Measurements from ENCODE around the gene SMG7.

Gene SMG7

DNA sequence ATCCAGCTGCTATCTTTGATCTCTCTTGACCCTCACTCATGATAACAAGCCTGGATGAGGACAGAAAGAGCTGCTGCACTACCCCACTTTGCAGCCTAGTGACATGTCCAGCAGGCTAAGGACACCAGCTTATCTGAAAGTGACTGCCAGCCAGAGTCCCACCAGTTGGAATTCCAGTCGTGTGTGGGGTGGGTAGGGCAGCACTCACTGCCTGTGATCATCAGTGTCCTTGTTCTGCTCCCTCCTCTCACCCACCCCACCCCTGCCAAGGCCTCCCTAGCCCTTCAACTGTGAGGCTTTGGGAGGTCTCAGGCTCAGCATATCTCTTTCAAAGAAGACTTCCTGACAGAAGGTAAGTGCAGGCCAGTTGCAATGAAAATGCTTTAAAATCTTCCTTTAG lies 38.6 kb upstream of the SMG7 start:
- TF ChIP-seq FOXP2 (optimal IDR thresholded peaks at IDR 0.05; ENCODE audit: borderline replicate concordance, extremely low read depth, extremely low read length, insufficient read depth) (no peak), SIN3A (IDR thresholded peaks at IDR 0.05; ENCODE audit: borderline replicate concordance, insufficient read depth, low read length) (no peak), TAF1 (IDR thresholded peaks at IDR 0.05; ENCODE audit: borderline replicate concordance, insufficient read depth, low read length) (no peak), POLR2AphosphoS5 (IDR thresholded peaks at IDR 0.05; ENCODE audit: low read depth, low read length) (no peak), REST (IDR thresholded peaks at IDR 0.05; ENCODE audit: insufficient read depth in 1 of 2, low read depth in 2 of 2, low read length in 2 of 2) (no peak)

- TF ChIP-seq SIN3A (IDR thresholded peaks at IDR 0.05; ENCODE audit: borderline replicate concordance, insufficient read depth, low read length) (no peak), POLR2AphosphoS5 (IDR thresholded peaks at IDR 0.05; ENCODE audit: low read depth, low read length) (no peak), FOXP2 (optimal IDR thresholded peaks at IDR 0.05; ENCODE audit: borderline replicate concordance, extremely low read depth, extremely low read length, insufficient read depth) (no peak), REST (IDR thresholded peaks at IDR 0.05; ENCODE audit: insufficient read depth in 1 of 2, low read depth in 2 of 2, low read length in 2 of 2) (no peak), TAF1 (IDR thresholded peaks at IDR 0.05; ENCODE audit: borderline replicate concordance, insufficient read depth, low read length) (no peak)
Measured at GRCh38 chr1:183435497-183435896, 36.8 kb upstream of the SMG7 start.

DNA sequence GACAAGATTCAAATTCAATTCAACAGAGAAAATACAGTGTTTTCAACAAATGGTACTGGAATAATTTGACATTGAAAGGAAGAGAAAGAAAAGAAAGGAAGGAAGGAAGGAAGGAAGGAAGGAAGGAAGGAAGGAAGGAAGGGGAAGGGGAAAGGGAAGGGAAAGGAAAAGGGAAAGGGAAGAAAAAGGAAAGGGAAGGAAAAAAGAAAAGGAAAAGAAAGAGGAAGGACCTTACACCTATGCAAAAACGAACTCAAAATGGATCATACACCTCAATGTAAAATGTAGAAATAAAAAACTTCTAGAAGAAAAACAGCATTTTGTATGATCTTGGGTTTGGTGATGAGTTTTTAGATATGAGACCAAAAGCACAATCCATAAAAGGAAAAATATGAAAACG lies 34.2 kb upstream of the SMG7 start:
- no peak for TF ChIP-seq REST (IDR thresholded peaks at IDR 0.05; ENCODE audit: insufficient read depth in 1 of 2, low read depth in 2 of 2, low read length in 2 of 2)
- no peak for TF ChIP-seq TAF1 (IDR thresholded peaks at IDR 0.05; ENCODE audit: borderline replicate concordance, insufficient read depth, low read length)

DNA sequence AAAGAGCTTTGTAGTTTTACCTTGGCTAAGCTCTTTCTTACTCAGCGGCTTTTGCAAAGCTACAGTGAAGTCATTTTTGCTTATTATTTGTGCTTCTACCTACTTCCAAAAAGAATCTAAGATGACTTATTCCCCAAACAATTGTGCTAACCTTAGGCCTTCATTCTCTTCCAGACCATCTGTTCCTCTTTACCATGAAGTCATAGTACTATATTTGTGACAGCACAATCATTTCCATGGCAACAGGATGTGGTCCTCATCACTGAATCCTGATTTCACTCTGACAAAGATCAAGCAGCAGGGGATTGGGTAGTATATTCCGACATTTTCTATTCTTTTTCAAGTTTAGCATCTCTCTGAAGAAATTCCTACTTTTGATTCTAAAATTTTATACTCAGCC lies 29.3 kb upstream of the SMG7 start:
- TF ChIP-seq POLR2AphosphoS5 (IDR thresholded peaks at IDR 0.05; ENCODE audit: low read depth, low read length) (no peak), TAF1 (IDR thresholded peaks at IDR 0.05; ENCODE audit: borderline replicate concordance, insufficient read depth, low read length) (no peak), REST (IDR thresholded peaks at IDR 0.05; ENCODE audit: insufficient read depth in 1 of 2, low read depth in 2 of 2, low read length in 2 of 2) (no peak), FOXP2 (optimal IDR thresholded peaks at IDR 0.05; ENCODE audit: borderline replicate concordance, extremely low read depth, extremely low read length, insufficient read depth) (no peak), SIN3A (IDR thresholded peaks at IDR 0.05; ENCODE audit: borderline replicate concordance, insufficient read depth, low read length) (no peak)

DNA sequence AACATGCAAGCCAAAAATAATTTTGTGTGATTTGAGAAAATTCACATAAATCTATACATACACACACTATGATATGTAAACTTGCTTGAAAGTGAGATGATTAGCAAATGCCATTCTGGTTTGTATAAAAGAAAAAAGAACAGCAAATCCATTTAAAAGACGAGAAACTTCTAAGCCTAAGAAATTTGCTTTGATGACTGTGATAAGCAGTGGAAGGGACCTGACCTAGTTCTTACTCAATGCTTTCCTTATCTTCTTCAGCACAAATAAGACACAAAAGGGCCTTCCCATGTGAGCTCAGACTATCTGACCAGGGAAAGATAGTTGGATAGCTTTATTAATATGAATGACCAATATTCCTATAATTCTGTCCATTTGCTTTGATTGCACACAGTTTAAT lies 28.8 kb upstream of the SMG7 start:
- no peak for TF ChIP-seq REST (IDR thresholded peaks at IDR 0.05; ENCODE audit: insufficient read depth in 1 of 2, low read depth in 2 of 2, low read length in 2 of 2)
- no peak for TF ChIP-seq TAF1 (IDR thresholded peaks at IDR 0.05; ENCODE audit: borderline replicate concordance, insufficient read depth, low read length)
- TF ChIP-seq SIN3A (IDR thresholded peaks at IDR 0.05; ENCODE audit: borderline replicate concordance, insufficient read depth, low read length): no peak
- TF ChIP-seq POLR2AphosphoS5 (IDR thresholded peaks at IDR 0.05; ENCODE audit: low read depth, low read length): no peak
- TF ChIP-seq FOXP2 (optimal IDR thresholded peaks at IDR 0.05; ENCODE audit: borderline replicate concordance, extremely low read depth, extremely low read length, insufficient read depth): no peak
